Ovary (tissue), 9 donors: Measurements from ENCODE around the gene AGBL4. TPM values are rescaled to one million over a fixed set of nuclear protein-coding genes. Genes with fewer than 3 reads are reported as not detected.
A peak's percentile ranks its signal among the peaks of the same experiment; 100 is the strongest.

ENCODE experiments used
- DNase-seq, 5 donors: peaks; one replicate each; pipeline ENCODE4 v3.0.0-alpha.2; 2019 to 2020
- H3K27ac ChIP-seq, 2 donors: fragments of 200-600 bp; one replicate each; pipeline versions ENCODE4 v1.5.1 to v1.8.0; 2019 to 2022
- H3K27me3 ChIP-seq: fragments of 200-600 bp; one replicate; pipeline ENCODE4 v1.8.0; 2022
- H3K36me3 ChIP-seq: fragments of 200-600 bp; sonication (generic); one replicate; pipeline ENCODE4 v1.5.1; 2019
- H3K4me1 ChIP-seq: one replicate; pipeline ENCODE4 v1.8.1; 2013; ENCODE audit warnings: mild to moderate bottlenecking, moderate library complexity; ENCODE audit not compliant: insufficient read depth
- H3K4me3 ChIP-seq: fragments of 200-600 bp; sonication (generic); one replicate; pipeline ENCODE4 v1.5.1; 2017
- H3K9me3 ChIP-seq, 2 donors: fragments of 200-600 bp in 1 of 2; sonication (generic) in 1 of 2; one replicate each; pipeline versions ENCODE4 v1.5.1 to v1.8.1; 2013 to 2019; ENCODE audit warnings: mild to moderate bottlenecking in 1 of 2, moderate library complexity in 1 of 2
- CTCF ChIP-seq, 3 donors: fragments of 450-650 bp in 2 of 3; fragments of 200-600 bp in 1 of 3; IDR thresholded peaks; one replicate each; pipeline versions ENCODE4 v1.5.1 to v1.8.0; 2016 to 2022; ENCODE audit warnings: antibody characterized with exemption in 3 of 3, mild to moderate bottlenecking in 1 of 3
- EP300 ChIP-seq: sonication (generic); formaldehyde crosslinking; IDR thresholded peaks from one replicate; pipeline ENCODE4 v1.6.1; 2017; ENCODE audit warnings: antibody characterized with exemption
- POLR2A ChIP-seq: fragments of 450-650 bp; IDR thresholded peaks from one replicate; pipeline ENCODE4 v1.6.1; 2017; ENCODE audit warnings: antibody characterized with exemption, mild to moderate bottlenecking, moderate library complexity
- WGBS, 3 donors: extraction: QIAGEN DNeasy Blood & Tissue Kit in 1 of 3; methylation state at CpG; one replicate each; pipeline versions ENCODE4 v1.1.5 to v1.1.7; 2013 to 2017; 5-methylcytosine and 5-hydroxymethylcytosine counted together
- intact Hi-C, 4 donors: fragments of 100-400 bp; cut with DNase I; formaldehyde crosslinking; loops; one replicate each; pipeline versions ENCODE4 v1.11.0 to v1.15.1; 2022 to 2023
- polyA plus RNA-seq, 2 donors: library from polyadenylated mRNA; stranded (reverse); fragments of 200-250 nt in 1 of 2; fragments of 350-450 nt in 1 of 2; fragmentation: Illumina TruSeq in 1 of 2; extraction: RNeasy Lipid Tissue Mini Kit (QIAGEN cat#74804) in 1 of 2; gene quantifications; one replicate each; pipeline ENCODE4 v1.2.3, GENCODE V29; 2013 to 2014
- total RNA-seq, 7 donors: library from RNA; depleted of rRNA in 2 of 7; stranded (reverse); fragments of >200 nt in 2 of 7; fragmentation: NEBNext Ultra II Directional in 3 of 7; extraction: Animal tissue kit (Norgen Biotek cat#: 25700) in 3 of 7; gene quantifications; one replicate each; pipeline versions ENCODE4 v1.1.0 to v1.2.4, GENCODE V29; 2016 to 2023
- donor health status: DM: no; HTN: no; CAD: no; lungs with moderate emphysema.
- donor health status: DM: no; HTN: no; CAD: no.
- donor health status: Bipolar disorder and iron deficiency.
- donor health status: DM: yes; HTN: yes; CAD: no.
- donor health status: DM: no; HTN: no; CAD: no.
- donor health status: DM: yes; HTN: yes; CAD: no.

AGBL4 gene
- total and polyA plus RNA-seq, 9 donors: 0.15 to 6.2 (median 0.64) TPM

DNA sequence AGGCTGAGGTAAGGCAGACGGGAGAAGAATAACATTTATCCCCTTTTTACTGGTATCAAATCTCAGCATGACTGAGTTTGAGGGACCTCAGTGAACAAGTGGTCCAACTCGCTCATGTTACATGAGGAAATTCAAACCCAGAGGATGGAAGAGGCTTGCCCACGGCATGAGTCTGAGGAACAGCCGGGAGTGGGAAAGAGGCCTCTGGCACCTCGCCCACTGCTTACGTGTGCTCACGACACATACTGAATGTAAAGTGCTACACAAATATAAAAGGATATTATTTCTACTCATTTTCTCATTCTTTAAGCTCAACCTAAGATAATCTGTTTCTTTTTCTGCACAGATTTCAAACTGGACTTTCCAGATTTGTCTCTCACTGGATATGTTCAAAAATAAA is 1261.8 kb downstream of the AGBL4 start:
- intact Hi-C loops: no loop called here
- peaks cover 7% of the 10 kb centered on the region for H3K4me1 ChIP-seq
- H3K27me3 ChIP-seq: no peaks in the 10 kb centered on the region
- no peak overlapping the region for H3K27ac ChIP-seq
- no peaks in the 10 kb centered on the region for H3K36me3 ChIP-seq
- no peak for TF ChIP-seq EP300
- TF ChIP-seq POLR2A: no peak
- no peak for TF ChIP-seq CTCF (IDR thresholded peaks at IDR 0.05)
- DNase-seq: peak in 2 of 5 donors; percentile 24 to 25
- 66 to 71% (median 69%) methylated on average over 7 of the region's 7 CpGs for WGBS, 3 donors
- H3K9me3 ChIP-seq: no peaks in the 10 kb centered on the region
- no peak overlapping the region for H3K4me3 ChIP-seq

DNA sequence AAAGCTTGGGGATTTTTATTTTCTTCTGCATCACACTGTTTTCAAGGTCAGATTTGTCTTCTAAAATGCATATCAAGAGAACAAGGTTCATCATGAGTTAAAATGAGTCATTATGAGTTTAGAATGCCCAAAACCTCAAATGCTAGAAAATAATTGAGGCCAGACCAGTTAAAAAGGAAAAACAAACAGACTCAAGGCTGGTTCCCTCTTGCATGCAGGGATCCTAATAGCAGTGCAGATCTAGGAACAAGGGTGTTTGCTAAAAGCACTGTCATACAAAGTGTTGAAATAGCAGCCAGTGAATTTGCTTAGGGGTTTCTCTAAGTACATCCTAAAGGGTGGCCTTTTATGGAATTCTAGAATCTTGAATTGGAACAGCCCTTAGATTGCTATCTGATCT is 1262.3 kb downstream of the AGBL4 start:
- TF ChIP-seq CTCF (IDR thresholded peaks at IDR 0.05): no peak
- TF ChIP-seq POLR2A: no peak
- TF ChIP-seq EP300: no peak
- Histone ChIP-seq H3K27me3 (no peaks in the 10 kb centered on the region), H3K9me3 (no peaks in the 10 kb centered on the region), H3K36me3 (no peaks in the 10 kb centered on the region), H3K4me3 (no peak overlapping the region), H3K4me1 (peaks cover 7% of the 10 kb centered on the region), H3K27ac (no peak overlapping the region)
- no peak for DNase-seq
- intact Hi-C loops: no loop called here

DNA sequence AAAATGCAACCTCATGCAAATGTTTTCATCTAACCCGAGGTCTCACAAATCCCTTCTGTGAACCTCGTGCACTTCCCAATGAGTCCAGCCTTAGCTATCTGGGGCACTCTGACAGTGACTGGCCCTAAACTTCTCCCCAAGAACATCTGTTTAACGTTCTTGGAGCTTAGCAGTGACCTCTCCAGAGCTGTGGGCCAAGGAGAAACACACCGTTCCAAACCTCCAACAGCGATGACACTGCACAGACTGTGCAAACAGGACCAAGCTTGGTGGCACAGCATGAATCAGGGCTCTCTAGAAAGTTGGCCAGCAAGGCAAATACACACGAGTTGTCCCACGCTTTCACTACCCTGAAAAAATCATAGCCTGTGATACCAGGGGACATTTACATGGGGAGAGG is 1262.9 kb downstream of the AGBL4 start:
- TF ChIP-seq CTCF (IDR thresholded peaks at IDR 0.05): no peak
- no peak for TF ChIP-seq EP300
- TF ChIP-seq POLR2A: no peak
- Histone ChIP-seq H3K4me3 (no peak overlapping the region), H3K4me1 (peaks cover 7% of the 10 kb centered on the region), H3K27me3 (no peaks in the 10 kb centered on the region), H3K9me3 (no peaks in the 10 kb centered on the region), H3K27ac (no peak overlapping the region), H3K36me3 (no peaks in the 10 kb centered on the region)
- WGBS, 3 donors: 25 to 39% (median 37%) methylated on average over 7 of the region's 7 CpGs
- intact Hi-C loops: no loop called here
- no peak for DNase-seq

DNA sequence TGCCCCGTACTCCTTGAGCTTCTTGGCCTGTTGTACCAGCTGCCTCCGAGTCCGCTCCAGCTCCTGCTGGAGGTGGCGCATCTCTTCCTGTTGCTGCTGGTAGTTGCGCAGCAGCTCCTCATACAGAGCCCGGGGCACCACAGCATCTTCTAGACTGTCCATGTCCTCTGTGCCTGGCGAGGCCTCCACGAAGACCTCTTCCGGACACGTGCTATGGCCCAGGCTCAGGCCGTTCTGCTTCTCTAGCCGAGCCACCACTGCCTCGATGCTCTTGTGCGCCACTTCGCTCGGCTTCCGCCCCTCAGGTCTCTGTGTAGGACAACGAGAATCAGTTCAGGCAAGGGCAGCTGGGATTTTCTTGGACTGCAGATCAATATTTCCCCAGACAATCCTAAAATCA is 1264.8 kb downstream of the AGBL4 start:
- Histone ChIP-seq H3K4me1 (peaks cover 4% of the 10 kb centered on the region), H3K9me3 (no peaks in the 10 kb centered on the region), H3K27ac (no peak overlapping the region), H3K36me3 (no peaks in the 10 kb centered on the region), H3K4me3 (no peak overlapping the region), H3K27me3 (no peaks in the 10 kb centered on the region)
- no peak for DNase-seq
- intact Hi-C loops: no loop called here
- 94 to 96% (median 95%) methylated on average over 18 of the region's 18 CpGs for WGBS, 3 donors
- TF ChIP-seq POLR2A (no peak), CTCF (IDR thresholded peaks at IDR 0.05) (no peak), EP300 (no peak)

DNA sequence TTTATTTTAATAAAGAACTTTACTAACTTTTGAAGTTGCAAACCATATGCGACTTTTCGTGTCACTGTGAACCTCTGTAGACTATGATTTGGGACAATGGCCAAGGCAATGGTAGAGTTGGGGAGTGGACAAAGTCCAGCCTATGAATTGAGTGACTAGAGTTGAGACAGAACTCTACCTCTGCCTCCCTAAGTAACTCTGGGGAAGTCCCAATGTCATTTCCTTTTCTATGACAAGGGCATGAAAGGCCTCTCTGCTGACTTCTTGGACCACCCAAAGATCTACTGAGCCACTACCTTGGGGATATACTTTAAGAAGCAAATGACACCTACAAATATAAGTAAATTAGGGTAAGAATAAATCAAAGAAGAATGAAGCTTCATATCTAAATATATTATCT is 1266.4 kb downstream of the AGBL4 start:
- Histone ChIP-seq H3K36me3 (no peaks in the 10 kb centered on the region), H3K27me3 (no peaks in the 10 kb centered on the region), H3K27ac (no peak overlapping the region), H3K4me1 (peaks cover 4% of the 10 kb centered on the region), H3K4me3 (no peak overlapping the region), H3K9me3 (no peaks in the 10 kb centered on the region)
- WGBS, 3 donors: 93 to 98% (median 98%) methylated on average over 2 of the region's 2 CpGs
- intact Hi-C loops: no loop called here
- TF ChIP-seq POLR2A (no peak), EP300 (no peak), CTCF (IDR thresholded peaks at IDR 0.05) (no peak)
- DNase-seq: no peak
